ENCODE results near the gene TFAM. TPM values are rescaled to one million over a fixed set of nuclear protein-coding genes. Genes with fewer than 3 reads are reported as not detected.

Gene TFAM
- total RNA-seq, 6 experiments from 2014 or later, result 15.2 to 23.0 (median 19.7) TPM

DNA sequence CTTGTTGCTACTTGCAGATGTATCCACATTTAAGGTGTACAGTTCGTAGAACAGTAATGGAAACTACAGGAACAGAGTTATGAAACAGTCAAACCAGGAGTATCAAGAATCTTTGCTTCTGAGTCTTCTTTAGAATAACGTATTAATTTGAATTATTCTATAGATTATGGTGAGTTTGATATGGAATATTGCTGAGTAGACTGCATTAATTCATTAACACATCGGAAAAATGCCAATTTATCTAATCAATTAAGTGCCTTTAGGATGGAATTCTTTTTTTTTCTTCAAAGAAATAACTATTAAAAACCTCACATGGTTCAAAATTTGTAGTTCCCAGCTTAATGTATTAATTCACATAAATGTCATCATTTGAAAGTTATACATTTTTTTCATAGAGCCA, 3.8 kb downstream of the TFAM start:
- WGBS (ENCODE audit: insufficient coverage, low coverage, low lambda C conversion rate, missing lambda C conversion rate), result 87% methylated on average over 3 of the region's 3 CpGs
- no peaks in the 10 kb centered on the region for H3K9me3 ChIP-seq
- peaks cover 0 to 52% (median 15%) of the 10 kb centered on the region in 4 donors for H3K36me3 ChIP-seq
- DNase-seq, result no peak
- H3K4me1 ChIP-seq, result peaks cover 0 to 13% (median 3%) of the 10 kb centered on the region in 4 donors
- H3K27me3 ChIP-seq, result no peaks in the 10 kb centered on the region
- no peak for TF ChIP-seq POLR2A (IDR thresholded peaks at IDR 0.05)
- TF ChIP-seq, protein P1, sequence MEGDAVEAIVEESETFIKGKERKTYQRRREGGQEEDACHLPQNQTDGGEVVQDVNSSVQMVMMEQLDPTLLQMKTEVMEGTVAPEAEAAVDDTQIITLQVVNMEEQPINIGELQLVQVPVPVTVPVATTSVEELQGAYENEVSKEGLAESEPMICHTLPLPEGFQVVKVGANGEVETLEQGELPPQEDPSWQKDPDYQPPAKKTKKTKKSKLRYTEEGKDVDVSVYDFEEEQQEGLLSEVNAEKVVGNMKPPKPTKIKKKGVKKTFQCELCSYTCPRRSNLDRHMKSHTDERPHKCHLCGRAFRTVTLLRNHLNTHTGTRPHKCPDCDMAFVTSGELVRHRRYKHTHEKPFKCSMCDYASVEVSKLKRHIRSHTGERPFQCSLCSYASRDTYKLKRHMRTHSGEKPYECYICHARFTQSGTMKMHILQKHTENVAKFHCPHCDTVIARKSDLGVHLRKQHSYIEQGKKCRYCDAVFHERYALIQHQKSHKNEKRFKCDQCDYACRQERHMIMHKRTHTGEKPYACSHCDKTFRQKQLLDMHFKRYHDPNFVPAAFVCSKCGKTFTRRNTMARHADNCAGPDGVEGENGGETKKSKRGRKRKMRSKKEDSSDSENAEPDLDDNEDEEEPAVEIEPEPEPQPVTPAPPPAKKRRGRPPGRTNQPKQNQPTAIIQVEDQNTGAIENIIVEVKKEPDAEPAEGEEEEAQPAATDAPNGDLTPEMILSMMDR (IDR thresholded peaks at IDR 0.05), result no peak
- no peak overlapping the region for H3K4me3 ChIP-seq
- H3K27ac ChIP-seq, result no peak overlapping the region
- intact Hi-C loops (cut with DNase I), result no loop called here
- no peak for ATAC-seq

GRCh38 chr10:58393317-58393716, 8.1 kb downstream of the TFAM start:
- intact Hi-C loops (cut with DNase I), result no loop called here
- no peak for TF ChIP-seq POLR2A (IDR thresholded peaks at IDR 0.05)
- TF ChIP-seq, protein P1 (IDR thresholded peaks at IDR 0.05), result peak in 1 of 4 donors; percentile 8
- H3K27me3 ChIP-seq, result no peaks in the 10 kb centered on the region
- no peak overlapping the region for H3K27ac ChIP-seq
- H3K9me3 ChIP-seq, result no peaks in the 10 kb centered on the region
- 65% methylated on average over 2 of the region's 2 CpGs for WGBS (ENCODE audit: insufficient coverage, low coverage, low lambda C conversion rate, missing lambda C conversion rate)
- H3K4me1 ChIP-seq, result no peaks in the 10 kb centered on the region
- DNase-seq (no peak), ATAC-seq (peak in 1 of 4 donors; percentile 28)
- H3K4me3 ChIP-seq, result no peak overlapping the region
- peaks cover 4 to 63% (median 20%) of the 10 kb centered on the region in 4 donors for H3K36me3 ChIP-seq

GRCh38 chr10:58394471-58394870, 9.3 kb downstream of the TFAM start:
- H3K36me3 ChIP-seq, result peaks cover 4 to 52% (median 15%) of the 10 kb centered on the region in 4 donors
- TF ChIP-seq, protein P1 (IDR thresholded peaks at IDR 0.05), result no peak
- no peak for TF ChIP-seq POLR2A (IDR thresholded peaks at IDR 0.05)

GRCh38 chr10:58396057-58396456, 10.8 kb downstream of the TFAM start:
- Histone ChIP-seq H3K27me3 (no peaks in the 10 kb centered on the region), H3K27ac (no peak overlapping the region), H3K4me1 (no peaks in the 10 kb centered on the region), H3K9me3 (no peaks in the 10 kb centered on the region), H3K4me3 (no peak overlapping the region), H3K36me3 (peaks cover 3 to 38% (median 9%) of the 10 kb centered on the region in 4 donors)
- TF ChIP-seq POLR2A (IDR thresholded peaks at IDR 0.05), result no peak
- TF ChIP-seq, protein P1 (IDR thresholded peaks at IDR 0.05), result no peak
- DNase-seq, result no peak
- no peak for ATAC-seq
- intact Hi-C loops (cut with DNase I), result no loop called here

More at GRCh38 chr10:58394471-58394870, 9.3 kb downstream of the TFAM start:
- Histone ChIP-seq H3K9me3 (no peaks in the 10 kb centered on the region), H3K4me1 (no peaks in the 10 kb centered on the region), H3K4me3 (no peak overlapping the region), H3K27ac (no peak overlapping the region), H3K27me3 (no peaks in the 10 kb centered on the region)
- ATAC-seq, result no peak
- intact Hi-C loops (cut with DNase I), result no loop called here
- no peak for DNase-seq

DNA sequence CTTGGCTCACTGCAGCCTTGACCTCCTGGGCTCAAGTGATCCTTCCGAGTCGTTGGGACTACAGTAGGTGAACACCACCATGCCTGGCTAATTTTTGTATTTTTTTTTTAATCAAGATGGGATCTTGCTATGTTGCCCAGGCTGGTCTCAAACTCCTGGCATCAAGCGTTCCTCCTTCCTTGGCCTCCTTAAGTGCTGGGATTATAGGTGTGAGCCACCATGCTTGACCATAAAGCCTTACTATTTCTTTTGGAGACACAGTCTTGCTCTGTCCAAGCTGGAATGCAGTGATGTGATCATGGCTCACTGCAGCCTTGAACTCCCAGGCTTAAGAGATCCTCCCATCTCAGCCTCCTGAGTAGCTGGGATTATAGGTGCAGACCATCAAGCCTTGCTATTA, 12.6 kb downstream of the TFAM start:
- no peaks in the 10 kb centered on the region for H3K27me3 ChIP-seq
- H3K9me3 ChIP-seq, result no peaks in the 10 kb centered on the region
- DNase-seq, result no peak
- no peak overlapping the region for H3K27ac ChIP-seq
- 86% methylated on average over 3 of the region's 3 CpGs for WGBS (ENCODE audit: insufficient coverage, low coverage, low lambda C conversion rate, missing lambda C conversion rate)
- intact Hi-C loops (cut with DNase I), result no loop called here
- ATAC-seq, result no peak
- peaks cover 3 to 26% (median 9%) of the 10 kb centered on the region in 4 donors for H3K36me3 ChIP-seq
- H3K4me3 ChIP-seq, result no peak overlapping the region
- TF ChIP-seq POLR2A (IDR thresholded peaks at IDR 0.05), result no peak
- no peaks in the 10 kb centered on the region for H3K4me1 ChIP-seq
